ENCODE results near the gene RNF217.
A peak's percentile ranks its signal among the peaks of the same experiment; 100 is the strongest.
"Not testable (repeated sequence)": the region's sequence is repeated elsewhere in the genome, so short reads cannot be mapped to it uniquely, and the experiment has no call there.

The RNF217 gene

GRCh38 chr6:124961777-124962638 lies at the start of gene RNF217:
TSS of gene RNF217 (plus strand) at chr6:124962437. CDS start at chr6:124962545, 108 bp downstream.
- peak; percentile 62 for DNase-seq (ENCODE audit: low read depth, low spot score)

GRCh38 chr6:124913056-124913455 lies 49.2 kb upstream of the RNF217 start:
- DNase-seq (ENCODE audit: low read depth, low spot score) = no peak

- DNase-seq (ENCODE audit: low read depth, low spot score) = no peak
These were observed 44.5 kb upstream of the RNF217 start for GRCh38 chr6:124917769-124918168.

GRCh38 chr6:124919703-124920102 lies 42.5 kb upstream of the RNF217 start:
- DNase-seq (ENCODE audit: low read depth, low spot score) = not testable (repeated sequence)

GRCh38 chr6:124924333-124924759 lies 37.9 kb upstream of the RNF217 start:
- no peak for DNase-seq (ENCODE audit: low read depth, low spot score)

- DNase-seq (ENCODE audit: low read depth, low spot score) = no peak
These were observed 35.8 kb upstream of the RNF217 start for GRCh38 chr6:124926435-124926834.

- no peak for DNase-seq (ENCODE audit: low read depth, low spot score)
These were observed 34.4 kb upstream of the RNF217 start for GRCh38 chr6:124927806-124928205.

GRCh38 chr6:124928851-124929250 lies 33.4 kb upstream of the RNF217 start:
- DNase-seq (ENCODE audit: low read depth, low spot score) = no peak

GRCh38 chr6:124937645-124938044 lies 24.6 kb upstream of the RNF217 start:
- no peak for DNase-seq (ENCODE audit: low read depth, low spot score)

- no peak for DNase-seq (ENCODE audit: low read depth, low spot score)
These were observed 21.0 kb upstream of the RNF217 start for GRCh38 chr6:124941259-124941658.

- no peak for DNase-seq (ENCODE audit: low read depth, low spot score)
These were observed 18.6 kb upstream of the RNF217 start for GRCh38 chr6:124943658-124944057.

- no peak for DNase-seq (ENCODE audit: low read depth, low spot score)
These were observed 14.2 kb upstream of the RNF217 start for GRCh38 chr6:124947971-124948451.

GRCh38 chr6:124949706-124950105 lies 12.5 kb upstream of the RNF217 start:
- no peak for DNase-seq (ENCODE audit: low read depth, low spot score)

- DNase-seq (ENCODE audit: low read depth, low spot score) = no peak
These were observed 8.4 kb upstream of the RNF217 start for GRCh38 chr6:124953808-124954207.

GRCh38 chr6:124955108-124955856 lies 7.0 kb upstream of the RNF217 start:
- peak; percentile 14 for DNase-seq (ENCODE audit: low read depth, low spot score)

GRCh38 chr6:124956018-124956417 lies 6.2 kb upstream of the RNF217 start:
- no peak for DNase-seq (ENCODE audit: low read depth, low spot score)

GRCh38 chr6:124958149-124958548 lies 4.1 kb upstream of the RNF217 start:
- DNase-seq (ENCODE audit: low read depth, low spot score) = no peak

- DNase-seq (ENCODE audit: low read depth, low spot score) = no peak
These were observed 3.4 kb upstream of the RNF217 start for GRCh38 chr6:124958759-124959354.

GRCh38 chr6:124960757-124961463 lies 1.3 kb upstream of the RNF217 start:
- DNase-seq (ENCODE audit: low read depth, low spot score) = no peak

GRCh38 chr6:124961464-124961776 lies 817 bp upstream of the RNF217 start:
- no peak for DNase-seq (ENCODE audit: low read depth, low spot score)

GRCh38 chr6:124962639-124963415 lies 590 bp downstream of the RNF217 start:
- peak; percentile 51 for DNase-seq (ENCODE audit: low read depth, low spot score)

Data from ELF-1 (cell line).